Cardiac fibroblast (primary cell): ENCODE data around the gene PPP3CA.

ENCODE experiments used
- DNase-seq, 2 donors: peaks; one replicate each; pipeline versions ENCODE4 v3.0.0 to v3.0.0-alpha.2; 2010; ENCODE audit warnings: low read depth in 2 of 2
- H3K4me3 ChIP-seq, 2 donors: replicated peaks in 1 of 2; 1 replicate in 1 of 2; 2 replicates in 1 of 2; pipeline ENCODE4 v1.5.1; 2011; ENCODE audit warnings: low read depth in 2 of 2, low read length in 2 of 2, mild to moderate bottlenecking in 2 of 2, moderate library complexity in 1 of 2
- CTCF ChIP-seq: IDR thresholded peaks from one replicate; pipeline ENCODE4 v1.5.1; 2011; ENCODE audit warnings: low read depth, mild to moderate bottlenecking, low read length, inconsistent platforms

Gene PPP3CA

GRCh38 chr4:101276661-101277060 lies 70.7 kb downstream of the PPP3CA start:
- TF ChIP-seq CTCF: no peak
- DNase-seq: no peak

GRCh38 chr4:101274888-101275752 lies 72.2 kb downstream of the PPP3CA start:
- TF ChIP-seq CTCF: no peak
- DNase-seq: peak in 1 of 2 donors; percentile 48
- no peak overlapping the region for H3K4me3 ChIP-seq

More at GRCh38 chr4:101276661-101277060, 70.7 kb downstream of the PPP3CA start:
- no peak overlapping the region for H3K4me3 ChIP-seq

GRCh38 chr4:101271516-101271915 lies 75.8 kb downstream of the PPP3CA start:
- TF ChIP-seq CTCF: no peak
- DNase-seq: peak in 1 of 2 donors; percentile 25
- no peak overlapping the region for H3K4me3 ChIP-seq

GRCh38 chr4:101269682-101270081 lies 77.6 kb downstream of the PPP3CA start:
- no peak for DNase-seq
- no peak overlapping the region for H3K4me3 ChIP-seq
- no peak for TF ChIP-seq CTCF

GRCh38 chr4:101265816-101266172 lies 81.5 kb downstream of the PPP3CA start:
- H3K4me3 ChIP-seq: no peak overlapping the region

GRCh38 chr4:101264993-101265815 lies 82.1 kb downstream of the PPP3CA start:
- no peak overlapping the region for H3K4me3 ChIP-seq
- TF ChIP-seq CTCF: no peak
- DNase-seq: no peak

More at GRCh38 chr4:101265816-101266172, 81.5 kb downstream of the PPP3CA start:
- no peak for TF ChIP-seq CTCF
- DNase-seq: no peak
